Measurements from ENCODE around the gene RPH3AL. TPM values are rescaled to one million over a fixed set of nuclear protein-coding genes. Genes with fewer than 3 reads are reported as not detected.
A peak's percentile ranks its signal among the peaks of the same experiment; 100 is the strongest.
"Not testable (repeated sequence)": the region's sequence is repeated elsewhere in the genome, so short reads cannot be mapped to it uniquely, and the experiment has no call there.

RPH3AL gene
- polyA plus RNA-seq, 3 donors: 0.71 to 1.9 (median 1.5) TPM

DNA sequence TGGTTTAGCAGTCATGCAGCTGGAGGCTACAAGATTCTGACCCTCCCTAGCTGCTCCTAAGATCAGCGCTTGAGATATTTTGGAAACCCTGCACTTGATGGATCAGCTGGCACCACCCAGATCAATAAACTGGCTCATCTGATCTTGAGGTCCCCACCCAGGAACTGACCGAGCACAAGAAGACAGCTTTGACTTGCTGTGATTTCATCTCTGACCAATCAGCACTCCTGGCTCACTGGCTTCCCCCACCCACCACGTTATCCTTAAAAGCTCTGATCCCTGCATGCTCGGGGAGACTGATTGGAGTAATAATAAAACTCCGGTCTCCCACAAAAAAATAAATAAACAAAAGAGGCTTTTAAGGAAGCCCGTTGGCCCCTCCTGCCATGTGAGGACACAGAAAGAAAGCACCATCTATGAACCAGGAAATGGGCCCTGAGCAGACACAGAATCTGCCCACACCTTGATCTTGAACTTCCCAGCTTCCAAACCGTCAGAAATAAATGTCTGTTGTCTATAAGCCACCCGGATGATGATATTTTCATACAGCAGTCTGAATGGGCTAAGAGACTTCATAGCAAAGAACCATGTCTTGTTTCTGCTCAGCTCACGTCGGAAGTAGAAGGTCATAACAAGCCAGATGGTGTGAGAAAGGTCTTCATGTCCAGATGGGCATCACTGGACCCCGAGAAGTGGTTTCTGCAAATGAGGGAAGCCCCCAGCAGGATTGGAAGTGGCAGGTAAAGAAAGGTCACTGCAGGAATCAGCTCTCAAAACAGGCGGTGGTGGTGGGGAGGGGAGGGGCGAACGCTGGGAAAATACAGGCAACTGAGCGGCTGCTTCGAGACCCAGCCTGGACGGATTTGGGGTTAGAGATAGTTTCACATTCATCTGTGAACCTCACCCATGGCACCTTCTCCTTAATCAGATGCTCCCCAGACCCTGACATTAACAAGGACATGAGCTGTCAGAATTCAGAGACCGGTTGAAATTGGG lies 19.8 kb upstream of the RPH3AL start:
- Histone ChIP-seq H3K4me2 (replicated peaks; ENCODE audit: extremely low read depth, low read length, poor library complexity, severe bottlenecking) (no peak overlapping the region), H3K36me3 (replicated peaks in 1 of 2; ENCODE audit: control insufficient read depth in 1 of 2, insufficient read depth in 2 of 2, low read length in 2 of 2) (no peaks in the 10 kb centered on the region), H2AFZ (ENCODE audit: insufficient read depth, low read depth, low read length, poor library complexity, severe bottlenecking) (no peak overlapping the region), H3K27ac (ENCODE audit: low read depth in 1 of 2, low read length in 2 of 2) (no peak overlapping the region), H3K9me3 (replicated peaks in 1 of 2; ENCODE audit: control insufficient read depth in 1 of 2, insufficient read depth in 1 of 2, low read length in 2 of 2) (peaks cover 0 to 3% of the 10 kb centered on the region in 2 donors), H3K4me3 (replicated peaks in 1 of 3; ENCODE audit: low read depth in 2 of 3, low read length in 3 of 3) (no peak overlapping the region), H3K27me3 (ENCODE audit: control insufficient read depth in 2 of 2, insufficient read depth in 2 of 2, low read length in 2 of 2) (no peaks in the 10 kb centered on the region), H4K20me1 (ENCODE audit: insufficient read depth, low read length) (no peaks in the 10 kb centered on the region), H3K79me2 (ENCODE audit: insufficient read depth, low read length) (no peaks in the 10 kb centered on the region), H3K4me1 (ENCODE audit: control insufficient read depth in 1 of 2, insufficient read depth in 2 of 2, low read length in 2 of 2) (no peaks in the 10 kb centered on the region), H3K9ac (ENCODE audit: insufficient read depth, low read length, poor library complexity, severe bottlenecking) (no peak overlapping the region)
- Mint-ChIP-seq H3K27me3 (ENCODE audit: low read depth in 3 of 3) (peaks cover 11 to 25% (median 14%) of the 10 kb centered on the region in 3 donors), H3K4me1 (peaks cover 8% of the 10 kb centered on the region), H3K4me3 (no peak overlapping the region), H3K27ac (peak overlapping the region in 1 of 7 donors; percentile 53), H3K36me3 (no peaks in the 10 kb centered on the region), H3K9me3 (peaks cover 7 to 18% (median 17%) of the 10 kb centered on the region in 7 donors)
- intact Hi-C loops (cut with micrococcal nuclease): no loop called here
- TF ChIP-seq, protein P1, sequence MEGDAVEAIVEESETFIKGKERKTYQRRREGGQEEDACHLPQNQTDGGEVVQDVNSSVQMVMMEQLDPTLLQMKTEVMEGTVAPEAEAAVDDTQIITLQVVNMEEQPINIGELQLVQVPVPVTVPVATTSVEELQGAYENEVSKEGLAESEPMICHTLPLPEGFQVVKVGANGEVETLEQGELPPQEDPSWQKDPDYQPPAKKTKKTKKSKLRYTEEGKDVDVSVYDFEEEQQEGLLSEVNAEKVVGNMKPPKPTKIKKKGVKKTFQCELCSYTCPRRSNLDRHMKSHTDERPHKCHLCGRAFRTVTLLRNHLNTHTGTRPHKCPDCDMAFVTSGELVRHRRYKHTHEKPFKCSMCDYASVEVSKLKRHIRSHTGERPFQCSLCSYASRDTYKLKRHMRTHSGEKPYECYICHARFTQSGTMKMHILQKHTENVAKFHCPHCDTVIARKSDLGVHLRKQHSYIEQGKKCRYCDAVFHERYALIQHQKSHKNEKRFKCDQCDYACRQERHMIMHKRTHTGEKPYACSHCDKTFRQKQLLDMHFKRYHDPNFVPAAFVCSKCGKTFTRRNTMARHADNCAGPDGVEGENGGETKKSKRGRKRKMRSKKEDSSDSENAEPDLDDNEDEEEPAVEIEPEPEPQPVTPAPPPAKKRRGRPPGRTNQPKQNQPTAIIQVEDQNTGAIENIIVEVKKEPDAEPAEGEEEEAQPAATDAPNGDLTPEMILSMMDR (IDR thresholded peaks at IDR 0.05): no peak
- WGBS (ENCODE audit: insufficient coverage): 84% methylated on average over 9 of the region's 18 CpGs
- DNase-seq: no peak

DNA sequence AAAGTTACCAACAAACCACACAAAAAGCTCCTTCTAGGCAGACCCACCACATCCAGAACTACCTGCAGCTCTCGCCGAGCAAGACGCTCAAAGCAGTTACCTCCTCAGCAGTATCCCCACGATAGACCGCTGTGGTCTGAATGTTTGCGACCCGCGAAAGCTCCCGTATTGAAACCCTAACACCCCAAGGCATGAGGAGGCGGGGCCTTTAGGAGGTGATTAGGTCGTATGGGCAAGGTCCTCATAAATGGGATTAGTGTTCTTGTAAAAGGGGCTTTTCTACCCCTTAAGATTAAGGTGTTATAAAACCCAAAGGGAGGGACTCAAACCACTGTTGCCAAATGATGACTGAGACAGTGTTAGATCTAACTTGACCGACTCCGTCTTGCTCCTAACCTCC lies 19.0 kb upstream of the RPH3AL start:
- Histone ChIP-seq H3K36me3 (replicated peaks in 1 of 2; ENCODE audit: control insufficient read depth in 1 of 2, insufficient read depth in 2 of 2, low read length in 2 of 2) (no peaks in the 10 kb centered on the region), H3K27me3 (ENCODE audit: control insufficient read depth in 2 of 2, insufficient read depth in 2 of 2, low read length in 2 of 2) (no peaks in the 10 kb centered on the region), H2AFZ (ENCODE audit: insufficient read depth, low read depth, low read length, poor library complexity, severe bottlenecking) (no peak overlapping the region), H3K9me3 (replicated peaks in 1 of 2; ENCODE audit: control insufficient read depth in 1 of 2, insufficient read depth in 1 of 2, low read length in 2 of 2) (peaks cover 0 to 3% of the 10 kb centered on the region in 2 donors), H3K4me1 (ENCODE audit: control insufficient read depth in 1 of 2, insufficient read depth in 2 of 2, low read length in 2 of 2) (no peaks in the 10 kb centered on the region), H3K9ac (ENCODE audit: insufficient read depth, low read length, poor library complexity, severe bottlenecking) (no peak overlapping the region), H3K27ac (ENCODE audit: low read depth in 1 of 2, low read length in 2 of 2) (no peak overlapping the region), H3K4me2 (replicated peaks; ENCODE audit: extremely low read depth, low read length, poor library complexity, severe bottlenecking) (no peak overlapping the region), H3K79me2 (ENCODE audit: insufficient read depth, low read length) (no peaks in the 10 kb centered on the region), H4K20me1 (ENCODE audit: insufficient read depth, low read length) (no peaks in the 10 kb centered on the region), H3K4me3 (replicated peaks in 1 of 3; ENCODE audit: low read depth in 2 of 3, low read length in 3 of 3) (no peak overlapping the region)
- Mint-ChIP-seq H3K36me3 (no peaks in the 10 kb centered on the region), H3K27me3 (ENCODE audit: low read depth in 3 of 3) (peaks cover 6 to 24% (median 14%) of the 10 kb centered on the region in 3 donors), H3K4me1 (peaks cover 3% of the 10 kb centered on the region), H3K9me3 (peaks cover 7 to 20% (median 17%) of the 10 kb centered on the region in 7 donors), H3K4me3 (no peak overlapping the region), H3K27ac (no peak overlapping the region)
- TF ChIP-seq, protein P1 (IDR thresholded peaks at IDR 0.05): no peak
- intact Hi-C loops (cut with micrococcal nuclease): no loop called here
- no CpG with 5 or more reads among the region's 13 CpGs for WGBS (ENCODE audit: insufficient coverage)
- no peak for DNase-seq

DNA sequence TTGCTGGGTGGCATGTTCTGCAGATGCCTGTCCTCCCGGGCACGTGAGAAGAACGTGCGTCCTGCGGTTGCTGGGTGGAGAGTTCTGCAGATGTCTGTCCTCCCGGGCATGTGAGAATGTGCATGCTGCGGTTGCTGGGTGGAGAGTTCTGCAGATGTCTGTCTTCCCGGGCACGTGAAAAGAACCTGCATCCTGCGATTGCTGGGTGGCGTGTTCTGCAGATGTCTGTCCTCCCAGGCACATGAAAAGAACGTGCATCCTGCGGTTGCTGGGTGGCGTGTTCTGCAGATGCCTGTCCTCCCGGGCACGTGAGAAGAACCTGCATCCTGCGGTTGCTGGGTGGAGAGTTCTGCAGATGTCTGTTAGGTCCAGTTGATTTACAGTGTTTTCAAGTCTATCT lies 15.0 kb upstream of the RPH3AL start:
- intact Hi-C loops (cut with micrococcal nuclease); H3K36me3 ChIP-seq (replicated peaks in 1 of 2; ENCODE audit: control insufficient read depth in 1 of 2, insufficient read depth in 2 of 2, low read length in 2 of 2); H3K4me3 Mint-ChIP-seq; H3K4me3 ChIP-seq (replicated peaks in 1 of 3; ENCODE audit: low read depth in 2 of 3, low read length in 3 of 3); H3K4me2 ChIP-seq (replicated peaks; ENCODE audit: extremely low read depth, low read length, poor library complexity, severe bottlenecking); H3K27me3 ChIP-seq (ENCODE audit: control insufficient read depth in 2 of 2, insufficient read depth in 2 of 2, low read length in 2 of 2); H3K9ac ChIP-seq (ENCODE audit: insufficient read depth, low read length, poor library complexity, severe bottlenecking); DNase-seq; H3K27ac Mint-ChIP-seq; H3K36me3 Mint-ChIP-seq; H2AFZ ChIP-seq (ENCODE audit: insufficient read depth, low read depth, low read length, poor library complexity, severe bottlenecking); H3K79me2 ChIP-seq (ENCODE audit: insufficient read depth, low read length); H4K20me1 ChIP-seq (ENCODE audit: insufficient read depth, low read length); H3K27ac ChIP-seq (ENCODE audit: low read depth in 1 of 2, low read length in 2 of 2); H3K9me3 ChIP-seq (replicated peaks in 1 of 2; ENCODE audit: control insufficient read depth in 1 of 2, insufficient read depth in 1 of 2, low read length in 2 of 2): not testable (repeated sequence)
- peaks cover 14% of the 10 kb centered on the region for H3K4me1 Mint-ChIP-seq
- WGBS (ENCODE audit: insufficient coverage): 97% methylated on average over 17 of the region's 17 CpGs
- peaks cover 5 to 11% of the 10 kb centered on the region in 2 donors for H3K4me1 ChIP-seq (ENCODE audit: control insufficient read depth in 1 of 2, insufficient read depth in 2 of 2, low read length in 2 of 2)
- peaks cover 7 to 20% (median 17%) of the 10 kb centered on the region in 7 donors for H3K9me3 Mint-ChIP-seq
- H3K27me3 Mint-ChIP-seq (ENCODE audit: low read depth in 3 of 3): peaks cover 6 to 27% (median 13%) of the 10 kb centered on the region in 3 donors
